HG02763 (cell line): Measurements from ENCODE around the gene PSENEN.

Experiments used
- ATAC-seq: cut with Tn5 transposase; IDR thresholded peaks from one replicate; pipeline ENCODE4 v1.9.1; 2021; ENCODE audit warnings: mild to moderate bottlenecking, moderate library complexity; ENCODE audit not compliant: unreplicated experiment

PSENEN gene

GRCh38 chr19:35745328-35746086 lies at the start of gene PSENEN, which contains the start of gene U2AF1L4:
TSS of gene PSENEN (plus strand) at chr19:35745651. CDS start at chr19:35745931, 280 bp downstream.
TSS of gene U2AF1L4 (minus strand) at chr19:35745418. CDS start at chr19:35745391, 27 bp downstream.
- peak; percentile 37 for ATAC-seq

- no peak for ATAC-seq
These were observed 49.5 kb upstream of the PSENEN start for GRCh38 chr19:35695895-35696422.

GRCh38 chr19:35696835-35697234 lies 48.6 kb upstream of the PSENEN start:
- ATAC-seq: no peak

GRCh38 chr19:35702223-35703012 lies 43.0 kb upstream of the PSENEN start:
- peak; percentile 94 for ATAC-seq

- no peak for ATAC-seq
These were observed 42.1 kb upstream of the PSENEN start for GRCh38 chr19:35703343-35703742.

GRCh38 chr19:35704218-35704617 lies 41.2 kb upstream of the PSENEN start, which contains the start of gene ZBTB32:
TSS of gene ZBTB32 (plus strand) at chr19:35704558. CDS start at chr19:35714627, 10,069 bp downstream.
- ATAC-seq: no peak

GRCh38 chr19:35708391-35708790 lies 37.1 kb upstream of the PSENEN start:
- ATAC-seq: no peak

- ATAC-seq: peak; percentile 41
These were observed 34.4 kb upstream of the PSENEN start for GRCh38 chr19:35710784-35711723.

- ATAC-seq: no peak
These were observed 32.6 kb upstream of the PSENEN start for GRCh38 chr19:35712567-35713505.

- no peak for ATAC-seq
These were observed 32.0 kb upstream of the PSENEN start for GRCh38 chr19:35713506-35713850.

- ATAC-seq: no peak
These were observed 31.5 kb upstream of the PSENEN start for GRCh38 chr19:35713904-35714495.

GRCh38 chr19:35714601-35715354 lies 30.7 kb upstream of the PSENEN start:
- no peak for ATAC-seq

- ATAC-seq: no peak
These were observed 30.1 kb upstream of the PSENEN start for GRCh38 chr19:35715355-35715809.

- no peak for ATAC-seq
These were observed 29.3 kb upstream of the PSENEN start for GRCh38 chr19:35715981-35716800.

- peak; percentile 63 for ATAC-seq
These were observed 28.4 kb upstream of the PSENEN start for GRCh38 chr19:35716801-35717664.

GRCh38 chr19:35717665-35718344 lies 27.6 kb upstream of the PSENEN start, which contains the start of gene KMT2B:
TSS of gene KMT2B (plus strand) at chr19:35718003. CDS start at chr19:35718019, 16 bp downstream.
- ATAC-seq: peak; percentile 52
